Measurements from ENCODE around the gene CEACAM5.
A peak's percentile ranks its signal among the peaks of the same experiment; 100 is the strongest.
"Not testable (repeated sequence)": the region's sequence is repeated elsewhere in the genome, so short reads cannot be mapped to it uniquely, and the experiment has no call there.

CEACAM5 gene

GRCh38 chr19:41740415-41741243 lies 32.2 kb downstream of the CEACAM5 start:
- DNase-seq = no peak

DNA sequence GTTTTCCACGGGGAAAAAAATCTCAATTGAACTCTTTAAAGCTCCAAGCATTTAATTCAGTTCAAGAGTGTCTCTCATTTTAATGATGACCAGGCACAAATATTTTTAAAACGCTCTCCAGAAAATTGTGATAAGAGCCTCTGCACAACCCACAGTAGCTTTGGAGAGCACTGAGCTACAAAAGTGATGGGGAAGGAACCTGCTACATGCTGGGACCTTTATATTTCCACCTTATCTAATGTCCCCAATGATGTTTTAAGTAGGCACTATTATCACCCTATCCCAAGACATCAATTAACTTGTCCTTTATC lies 32.8 kb downstream of the CEACAM5 start:
- no peak for DNase-seq

- no peak for DNase-seq
Measured at GRCh38 chr19:41744850-41745249, 36.4 kb downstream of the CEACAM5 start.

DNA sequence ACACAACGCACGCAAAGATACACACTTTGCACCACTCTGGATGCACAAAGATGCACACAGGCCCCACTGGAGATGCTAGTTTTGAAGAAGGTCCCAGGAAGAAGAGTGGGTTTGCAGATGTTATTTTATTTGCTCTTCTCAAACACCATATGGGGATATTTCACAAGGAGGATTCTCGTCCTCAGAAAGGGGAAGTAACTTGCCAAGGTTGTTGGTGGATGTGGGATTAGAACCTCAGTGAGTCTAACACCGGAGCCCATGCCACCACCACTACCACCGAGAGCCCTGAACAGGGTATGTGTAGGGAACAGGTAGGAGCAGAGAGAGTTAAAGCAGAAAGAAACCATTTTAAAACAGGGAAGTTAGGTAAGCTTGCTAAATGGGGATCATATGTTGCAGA lies 37.3 kb downstream of the CEACAM5 start:
- no peak for DNase-seq

DNA sequence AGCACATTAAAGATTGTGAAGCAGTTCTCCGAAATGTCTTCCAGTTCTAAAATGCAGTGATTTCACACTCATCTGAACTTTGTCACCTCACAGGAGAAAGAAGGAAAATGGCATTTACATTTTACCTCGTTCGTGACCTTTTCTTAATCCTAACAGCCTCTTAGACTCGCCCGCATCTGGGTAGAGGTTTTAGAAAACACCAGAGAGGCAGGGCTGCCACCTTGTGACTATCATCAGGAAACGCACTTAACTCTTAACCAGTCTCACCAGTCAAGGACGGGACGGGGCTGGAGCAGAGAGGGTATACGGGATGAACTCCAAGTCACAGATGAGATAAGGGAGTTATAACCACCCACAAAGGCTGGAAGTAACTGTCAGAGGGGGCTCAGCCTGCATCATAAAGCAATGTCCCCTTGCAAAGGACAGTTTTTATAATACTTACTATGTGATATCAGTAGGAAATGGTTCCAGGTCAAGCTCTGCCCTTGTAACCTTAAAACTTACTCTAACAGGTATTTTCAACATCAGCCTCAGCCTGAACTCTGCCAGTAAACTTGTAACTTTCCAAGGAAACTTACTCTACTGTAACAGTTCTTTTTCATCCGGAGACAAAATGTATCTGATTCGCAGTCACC lies 38.3 kb downstream of the CEACAM5 start:
- DNase-seq = peak; percentile 71

GRCh38 chr19:41748012-41748411 lies 39.6 kb downstream of the CEACAM5 start:
- DNase-seq = no peak

DNA sequence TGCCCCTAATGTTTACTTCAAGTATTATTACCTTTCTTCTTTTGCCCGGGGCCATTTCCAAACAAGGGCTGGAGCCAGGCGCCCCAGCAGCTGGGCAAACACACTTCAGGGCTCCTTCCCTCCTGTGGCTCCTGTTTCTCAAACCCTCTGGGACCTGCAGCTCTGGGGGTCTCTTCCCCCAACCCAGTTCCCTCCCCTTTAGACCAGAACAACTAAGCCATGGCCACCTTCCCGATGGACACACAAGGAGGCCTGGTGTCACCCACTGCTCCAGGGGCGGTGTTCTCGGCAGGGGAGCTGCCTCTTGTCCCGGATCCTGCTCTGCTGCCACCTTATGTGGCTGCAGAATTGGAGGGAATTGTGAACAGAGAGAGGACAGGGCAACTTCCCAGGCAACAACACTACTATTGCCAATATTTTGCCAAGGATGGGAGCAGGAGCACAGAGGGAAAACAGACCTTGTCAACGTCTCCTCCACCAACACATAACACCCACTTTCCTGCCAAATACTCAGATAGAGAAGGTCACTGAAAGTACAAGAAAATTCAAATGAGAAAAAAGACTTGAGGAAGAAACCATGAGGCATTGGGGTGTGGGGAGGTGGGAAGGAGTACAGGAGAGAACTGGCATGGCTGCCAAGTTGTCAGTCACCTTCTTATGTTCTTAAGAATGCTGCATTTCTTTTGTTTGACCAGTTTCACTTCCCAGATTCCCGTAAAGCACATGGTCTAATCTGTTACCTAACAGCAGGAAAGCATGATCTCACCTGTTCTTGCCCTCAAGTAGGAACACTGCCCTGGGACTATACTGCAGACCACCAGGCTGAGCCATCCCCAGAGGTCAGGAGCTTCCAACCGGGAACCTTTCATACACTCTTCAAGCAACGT lies 42.1 kb downstream of the CEACAM5 start:
- DNase-seq = not testable (repeated sequence)

DNA sequence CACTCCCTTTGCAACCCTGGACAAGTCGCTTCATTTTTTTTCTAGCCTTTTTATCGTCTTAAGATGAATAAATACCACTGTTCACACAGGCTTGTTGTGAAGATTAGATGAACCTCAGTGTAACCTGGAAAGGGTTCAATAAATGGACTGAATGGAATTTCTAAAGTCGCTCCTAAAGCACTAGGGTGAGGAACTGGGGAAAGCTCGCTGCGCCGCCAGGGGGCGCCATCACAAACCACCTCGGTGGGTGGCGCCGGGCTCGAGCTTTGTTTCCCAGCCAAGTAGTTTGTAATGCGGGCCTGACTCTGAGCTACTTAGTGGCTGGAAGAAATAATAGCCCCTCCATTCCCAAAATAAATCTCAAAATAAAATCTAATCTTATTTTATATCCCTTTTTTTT lies 44.7 kb downstream of the CEACAM5 start:
- DNase-seq = peak; percentile 89

- DNase-seq = peak; percentile 86
Measured at GRCh38 chr19:41753936-41754529, 45.6 kb downstream of the CEACAM5 start.

GRCh38 chr19:41755328-41755913 lies 47.0 kb downstream of the CEACAM5 start, which contains the start of gene CEACAM6:
Gene CEACAM6 (plus strand): TSS chr19:41755530. CDS start chr19:41755639, 109 bp downstream.
- no peak for DNase-seq

GRCh38 chr19:41758846-41759245 lies 50.4 kb downstream of the CEACAM5 start:
- no peak for DNase-seq

- DNase-seq = no peak
Measured at GRCh38 chr19:41767115-41767514, 58.7 kb downstream of the CEACAM5 start.

DNA sequence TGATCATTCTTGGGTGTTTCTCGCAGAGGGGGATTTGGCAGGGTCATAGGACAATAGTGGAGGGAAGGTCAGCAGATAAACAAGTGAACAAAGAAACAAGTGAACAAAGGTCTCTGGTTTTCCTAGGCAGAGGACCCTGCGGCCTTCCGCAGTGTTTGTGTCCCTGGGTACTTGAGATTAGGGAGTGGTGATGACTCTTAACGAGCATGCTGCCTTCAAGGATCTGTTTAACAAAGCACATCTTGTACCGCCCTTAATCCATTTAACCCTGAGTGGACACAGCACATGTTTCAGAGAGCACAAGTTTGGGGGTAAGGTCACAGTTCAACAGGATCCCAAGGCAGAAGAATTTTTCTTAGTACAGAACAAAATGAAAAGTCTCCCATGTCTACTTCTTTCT lies 59.7 kb downstream of the CEACAM5 start:
- DNase-seq = not testable (repeated sequence)

DNA sequence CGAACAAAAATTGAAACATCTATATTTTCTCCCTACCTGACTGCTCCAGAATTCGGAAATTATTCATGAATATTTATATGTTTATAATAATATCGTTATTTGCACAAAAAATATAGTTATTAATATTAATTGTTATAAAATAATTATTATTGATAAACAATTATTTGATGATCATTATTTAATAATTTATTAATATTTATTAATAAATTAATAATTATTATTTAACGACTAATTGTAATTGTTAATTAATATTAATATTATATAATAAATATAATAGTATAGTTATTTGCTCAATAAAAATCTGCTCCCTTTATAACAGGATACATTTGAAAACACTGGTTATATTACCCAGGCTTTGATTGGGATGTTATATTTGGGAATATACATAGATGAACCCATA lies 61.2 kb downstream of the CEACAM5 start:
- DNase-seq = no peak

- DNase-seq = no peak
Measured at GRCh38 chr19:41771410-41771809, 63.0 kb downstream of the CEACAM5 start.

- DNase-seq = peak; percentile 63
Measured at GRCh38 chr19:41774515-41774980, 66.1 kb downstream of the CEACAM5 start.

GRCh38 chr19:41776700-41777099 lies 68.3 kb downstream of the CEACAM5 start:
- no peak for DNase-seq
